GM12873 (cell line): ENCODE results near the gene GALNT4.

ENCODE experiments used
- CTCF ChIP-seq: IDR thresholded peaks from 2 replicates; pipeline ENCODE4 v1.5.1; 2012; ENCODE audit warnings: low read depth, mild to moderate bottlenecking, moderate library complexity, low read length, control low read depth; ENCODE audit not compliant: insufficient read depth; ENCODE audit errors: missing control alignments

The GALNT4 gene

GRCh38 chr12:89544681-89545184, 20.1 kb upstream of the GALNT4 start:
- TF ChIP-seq CTCF = no peak

GRCh38 chr12:89544022-89544421, 19.4 kb upstream of the GALNT4 start:
- no peak for TF ChIP-seq CTCF

GRCh38 chr12:89542912-89543592, 18.5 kb upstream of the GALNT4 start:
- TF ChIP-seq CTCF = peak; percentile 89

- no peak for TF ChIP-seq CTCF
Observed at GRCh38 chr12:89542236-89542635, 17.6 kb upstream of the GALNT4 start.

GRCh38 chr12:89540586-89540985, 16.0 kb upstream of the GALNT4 start:
- TF ChIP-seq CTCF = no peak

GRCh38 chr12:89539426-89540223, 15.0 kb upstream of the GALNT4 start:
- TF ChIP-seq CTCF = no peak

GRCh38 chr12:89538897-89539296, 14.3 kb upstream of the GALNT4 start:
- no peak for TF ChIP-seq CTCF
